Body of pancreas (tissue), 4 donors: Measurements from ENCODE around the gene MYOCOS.

ENCODE experiments used
- CTCF ChIP-seq, 7 experiments: fragments of 450-650 bp in 4 of 7; fragments of 200-600 bp in 3 of 7; sonication (generic) in 3 of 7; IDR thresholded peaks; one replicate each; pipeline ENCODE4 v1.5.1; 2016 to 2019; ENCODE audit warnings: antibody characterized with exemption in 7 of 7
- POLR2A ChIP-seq, 3 donors: fragments of 450-650 bp; IDR thresholded peaks; one replicate each; pipeline ENCODE4 v1.6.1; 2016; ENCODE audit warnings: antibody characterized with exemption in 3 of 3, mild to moderate bottlenecking in 2 of 3

DNA sequence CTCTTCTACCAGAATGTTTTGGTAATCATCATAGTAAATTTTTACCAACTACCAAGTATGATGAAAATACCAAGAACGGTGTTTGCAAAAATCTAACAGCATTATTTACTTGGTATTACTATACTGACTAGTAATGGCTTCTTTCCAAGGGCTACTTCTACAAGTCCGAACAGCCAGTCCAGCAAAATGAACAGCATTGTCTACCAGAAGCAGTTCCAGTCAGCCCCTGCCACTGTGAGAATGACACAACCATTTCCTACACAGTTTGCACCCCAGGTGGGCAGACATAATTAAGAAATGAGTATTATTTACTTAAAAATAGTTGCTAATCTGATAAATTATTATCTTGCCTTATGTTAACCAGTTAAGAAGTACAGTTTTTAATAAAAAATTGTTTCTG, 33.8 kb upstream of the MYOCOS start:
- no peak for TF ChIP-seq POLR2A (IDR thresholded peaks at IDR 0.05)
- TF ChIP-seq CTCF (IDR thresholded peaks at IDR 0.05), result no peak
